Smooth muscle cell of the brain vasculature (primary cell): Measurements from ENCODE around the gene GPR132.
"Not testable (repeated sequence)": the region's sequence is repeated elsewhere in the genome, so short reads cannot be mapped to it uniquely, and the experiment has no call there.

Experiments used
- DNase-seq: peaks from one replicate; pipeline ENCODE4 v3.0.0-alpha.2; 2012; ENCODE audit warnings: low read depth, low spot score

The GPR132 gene

DNA sequence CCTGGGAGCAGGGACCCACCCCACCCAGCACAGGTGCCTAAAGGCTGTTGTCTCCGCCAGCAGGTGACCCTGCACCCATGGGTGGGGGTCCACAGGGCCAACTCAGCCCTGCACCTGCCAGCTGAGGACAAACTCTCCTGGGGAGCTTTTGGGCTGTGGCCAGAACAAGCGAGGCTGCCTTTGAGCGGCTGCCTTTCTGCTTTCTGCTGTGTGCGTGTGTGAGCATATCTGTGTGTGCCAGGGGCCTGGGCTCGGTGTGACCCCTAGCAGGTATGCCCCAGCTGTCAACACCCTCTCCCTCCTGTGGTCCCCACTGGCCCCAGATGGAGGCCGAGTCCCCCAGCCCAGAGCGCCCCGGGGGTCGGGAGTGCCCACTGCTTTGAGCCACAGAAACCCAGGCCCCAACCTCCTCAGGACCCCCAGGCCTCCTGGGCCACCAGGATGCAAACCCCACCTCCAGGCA lies 25.9 kb upstream of the GPR132 start:
- no peak for DNase-seq

- peak; percentile 43 for DNase-seq
Measured at GRCh38 chr14:105090493-105091053, 25.3 kb upstream of the GPR132 start.

DNA sequence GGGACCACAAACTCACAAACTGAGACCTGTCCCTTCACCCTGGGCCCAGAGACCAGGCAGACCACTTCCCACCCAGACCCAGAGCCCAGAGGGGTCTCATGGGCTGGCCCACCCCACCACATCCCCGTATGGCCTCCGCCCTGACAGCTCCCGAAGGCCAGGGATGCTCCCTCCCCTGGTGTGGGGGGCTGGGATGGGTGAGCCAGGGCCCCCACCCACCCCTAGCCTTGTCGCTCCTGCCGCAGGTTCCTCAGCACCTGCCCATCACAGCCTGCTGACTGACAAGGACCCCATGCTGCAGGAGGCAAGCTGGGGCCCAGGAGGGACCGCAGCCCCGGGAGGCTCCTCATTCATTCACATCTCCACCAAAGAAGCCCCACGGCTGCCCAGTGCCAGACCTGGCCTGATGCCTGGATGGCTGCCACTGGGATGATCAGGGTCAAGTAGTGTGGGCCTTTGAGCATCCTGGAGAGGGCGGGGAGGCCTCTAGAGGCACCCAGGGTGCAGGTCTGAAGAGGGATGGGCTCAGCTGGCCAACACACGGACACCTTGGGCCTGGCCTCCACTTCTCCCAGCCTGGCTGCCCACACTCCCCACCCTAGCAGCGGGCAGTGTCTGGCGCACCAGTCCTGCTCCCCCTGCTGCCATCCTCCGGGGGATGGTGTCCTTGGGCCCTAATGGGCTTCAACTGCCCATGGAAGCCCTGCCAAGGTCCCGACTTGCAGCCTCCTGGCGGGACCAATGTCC lies 24.7 kb upstream of the GPR132 start:
- no peak for DNase-seq

DNA sequence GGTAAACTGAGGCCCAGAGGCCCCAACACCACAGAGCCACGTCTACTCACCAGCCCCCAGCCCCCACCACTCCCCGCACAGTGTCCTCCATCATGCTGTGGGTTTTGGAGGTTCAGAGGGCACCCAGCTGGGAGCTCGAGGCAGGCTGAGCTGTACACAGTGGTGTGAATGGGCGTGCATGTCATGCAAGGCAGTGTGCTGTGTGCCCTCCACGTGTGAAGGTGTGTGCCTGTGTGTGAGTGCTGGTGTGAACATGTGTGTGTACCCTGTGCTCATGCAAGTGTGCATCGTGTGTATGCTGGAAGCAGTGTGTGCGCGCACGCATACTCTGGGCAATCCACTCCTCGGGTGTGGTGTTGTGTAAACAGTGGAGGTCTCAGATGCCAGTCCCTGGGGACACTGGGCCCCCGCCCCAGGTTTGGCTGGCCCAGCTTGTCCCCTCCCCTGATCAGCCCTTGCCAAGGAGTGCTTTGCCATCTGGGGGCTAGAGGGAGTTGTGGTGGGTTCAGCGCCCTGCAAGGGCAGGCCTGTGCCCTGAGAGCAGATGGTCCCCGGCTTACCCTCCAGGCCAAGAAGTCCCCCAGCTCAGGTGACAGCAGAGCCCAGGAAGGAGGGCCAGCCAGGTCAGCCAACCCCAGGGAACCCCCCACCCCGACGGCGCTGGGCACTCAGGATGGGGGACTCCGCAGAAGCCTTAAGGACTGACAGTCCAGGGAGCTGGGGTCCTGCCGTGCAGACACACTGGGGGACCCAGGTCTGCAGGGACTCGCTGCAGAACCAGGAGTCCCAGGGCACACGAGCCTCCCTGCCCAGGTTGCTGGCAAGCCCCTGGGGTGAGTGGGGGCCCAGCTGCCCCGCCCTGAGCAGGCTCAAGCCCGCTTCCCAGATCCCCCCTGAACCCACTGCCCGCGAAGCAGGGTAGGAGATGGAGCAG lies 23.8 kb upstream of the GPR132 start:
- no peak for DNase-seq

DNA sequence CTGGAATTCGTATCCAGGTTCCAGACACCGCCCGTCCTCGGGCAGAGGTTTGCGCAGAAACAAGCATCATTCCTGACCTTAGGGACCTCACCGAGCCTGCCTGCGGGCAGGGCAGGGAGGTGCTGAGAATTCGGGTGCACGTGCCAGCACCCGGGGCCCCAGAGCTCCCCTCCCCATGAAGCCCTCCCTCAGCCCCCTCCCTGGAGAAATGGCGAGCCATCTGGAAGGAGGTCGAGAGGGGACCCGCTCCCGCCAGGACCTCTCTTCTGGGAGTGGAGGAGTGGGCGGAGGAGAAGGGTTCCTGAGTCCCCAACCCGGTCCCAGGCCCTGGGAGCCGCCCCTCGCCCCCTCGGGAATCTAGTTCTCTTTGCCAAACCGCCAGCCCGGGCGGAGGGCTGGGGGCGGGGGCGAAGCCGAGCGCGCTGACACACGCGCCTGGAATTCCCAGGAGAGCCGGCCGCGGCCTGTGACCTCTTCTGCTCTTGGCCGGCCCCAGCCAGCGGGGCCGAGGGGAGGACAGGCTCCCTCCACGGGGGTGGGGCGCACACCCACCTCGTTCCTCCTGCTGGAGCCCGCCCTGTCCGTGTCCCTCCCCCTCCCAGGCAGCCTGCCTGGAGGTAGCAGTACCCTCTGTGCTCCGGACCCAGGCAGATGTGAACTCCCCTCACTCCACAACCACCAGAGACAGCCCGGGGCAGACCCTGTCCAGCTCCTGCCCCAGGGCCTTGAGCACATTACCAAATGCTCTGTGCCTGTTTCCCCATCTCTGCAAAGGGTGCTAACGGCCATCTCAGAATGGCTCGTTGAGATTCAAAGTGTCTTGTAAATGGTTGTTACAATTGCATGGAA lies 23.0 kb upstream of the GPR132 start:
- no peak for DNase-seq

- no peak for DNase-seq
Measured at GRCh38 chr14:105087308-105087962, 22.2 kb upstream of the GPR132 start.

DNA sequence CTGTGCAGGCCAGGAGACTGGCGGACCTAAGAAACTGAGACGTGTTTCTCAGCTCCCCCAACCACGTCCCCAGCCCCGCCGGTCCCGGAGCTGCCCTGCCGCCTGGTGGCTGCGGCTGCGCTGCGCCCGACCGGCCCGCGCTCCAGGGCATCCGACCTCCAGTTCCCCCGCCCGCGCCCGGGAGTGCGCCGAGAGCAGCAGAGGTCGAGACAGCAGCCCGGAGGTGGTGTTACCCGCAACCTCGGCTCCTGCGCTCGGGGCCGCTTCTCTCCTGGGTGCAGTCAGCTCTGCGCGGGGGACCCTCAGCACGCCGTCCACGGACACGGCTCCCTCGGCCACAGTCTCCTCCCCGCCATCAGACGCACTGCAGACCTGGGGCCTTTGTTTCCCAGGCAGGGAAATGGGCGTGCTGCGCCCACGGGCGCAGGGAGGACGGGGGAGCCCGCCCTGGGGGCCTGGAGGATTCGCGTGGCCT lies 21.6 kb upstream of the GPR132 start:
- DNase-seq: no peak

GRCh38 chr14:105085766-105086165 lies 20.5 kb upstream of the GPR132 start:
- DNase-seq: no peak

DNA sequence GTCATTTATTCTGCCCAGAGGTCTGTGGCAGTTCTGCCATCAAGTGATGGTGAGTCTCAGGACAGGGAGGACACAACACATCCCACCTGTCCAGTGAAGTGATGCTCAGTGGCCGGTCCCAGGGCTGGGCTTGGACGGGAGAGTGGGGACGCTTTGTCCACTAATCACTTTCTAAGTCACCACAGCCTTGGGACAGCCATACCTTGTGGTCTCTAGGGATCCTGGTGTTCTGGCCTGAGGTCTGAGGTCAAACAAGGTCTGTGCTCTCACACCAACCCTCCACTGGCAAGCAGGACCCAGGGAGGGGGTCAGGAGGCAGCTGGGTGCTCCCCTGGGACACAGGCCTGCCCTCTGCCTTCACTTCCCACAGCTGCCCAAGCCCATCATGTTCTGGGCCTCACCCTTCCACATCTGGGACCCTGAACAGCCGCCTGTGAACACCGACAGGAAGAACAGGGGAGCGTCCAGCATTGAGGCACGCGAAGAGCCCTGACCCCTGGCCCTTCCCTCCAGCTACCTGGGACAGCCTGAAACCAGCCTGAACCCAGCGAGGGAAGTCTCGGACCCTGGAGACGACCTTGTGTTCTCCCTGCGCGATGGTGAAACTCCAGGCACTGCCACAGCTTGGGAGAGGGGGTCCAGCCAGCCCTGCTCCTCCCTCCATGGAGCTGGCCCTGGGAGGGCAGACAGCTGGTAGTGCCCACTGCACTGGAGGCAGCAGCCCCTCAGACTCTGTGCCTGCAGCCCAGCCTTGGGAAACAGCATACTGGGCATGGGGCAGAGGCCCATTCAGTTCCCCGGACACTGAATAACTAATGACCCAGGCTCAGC lies 19.7 kb upstream of the GPR132 start:
- DNase-seq: no peak

DNA sequence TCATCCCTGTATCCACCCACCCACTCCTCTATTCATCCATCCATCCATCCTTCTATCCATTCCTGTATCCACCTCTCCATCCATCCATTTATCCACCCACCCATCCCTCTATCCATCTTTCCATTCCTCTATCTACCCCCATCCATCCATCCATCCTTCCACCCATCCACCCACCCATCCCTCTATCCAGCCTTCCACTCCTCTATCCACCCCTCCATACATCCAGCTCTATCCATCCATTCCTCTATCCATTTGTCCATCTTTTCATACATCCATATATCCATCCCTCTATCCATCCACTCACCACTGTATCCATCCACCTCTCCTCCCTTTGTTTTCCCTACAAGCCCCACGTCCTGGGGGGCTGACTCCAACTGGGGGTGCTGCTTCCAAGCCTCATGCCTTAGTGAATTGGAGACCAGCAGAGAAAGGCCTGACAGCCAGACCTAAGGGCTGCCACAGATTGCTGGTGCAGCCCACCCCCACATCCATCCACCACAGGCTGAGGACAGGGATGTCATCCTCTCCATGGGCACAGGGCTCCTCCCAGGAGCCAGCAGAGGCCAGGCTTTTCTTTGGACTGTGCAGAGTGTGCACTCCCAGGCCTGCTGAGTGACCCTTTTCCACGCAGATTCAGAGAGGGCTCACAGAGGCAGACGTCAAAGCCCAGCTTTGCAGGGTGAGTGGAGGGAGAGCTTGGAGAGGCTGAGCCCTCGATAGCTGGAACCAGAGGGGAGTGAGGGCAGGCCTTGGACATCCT lies 18.9 kb upstream of the GPR132 start:
- DNase-seq: no peak

DNA sequence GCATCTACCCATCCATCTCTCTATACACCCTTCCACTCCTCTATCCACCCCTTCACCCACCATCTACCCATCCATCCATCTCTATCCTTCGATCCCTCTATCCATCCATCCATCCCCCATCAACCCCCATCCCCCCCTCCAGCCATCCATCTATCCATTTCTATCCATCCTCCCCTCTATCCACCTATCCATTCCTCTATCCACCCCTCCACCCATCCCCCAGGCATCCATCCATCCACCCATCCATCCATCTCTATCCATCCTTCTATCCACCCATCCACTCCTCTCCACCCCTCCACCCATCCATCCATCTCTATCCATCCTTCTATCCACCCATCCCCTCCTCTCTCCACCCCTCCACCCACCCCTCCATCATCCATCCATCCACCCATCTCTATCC lies 17.5 kb upstream of the GPR132 start:
- DNase-seq: no peak

DNA sequence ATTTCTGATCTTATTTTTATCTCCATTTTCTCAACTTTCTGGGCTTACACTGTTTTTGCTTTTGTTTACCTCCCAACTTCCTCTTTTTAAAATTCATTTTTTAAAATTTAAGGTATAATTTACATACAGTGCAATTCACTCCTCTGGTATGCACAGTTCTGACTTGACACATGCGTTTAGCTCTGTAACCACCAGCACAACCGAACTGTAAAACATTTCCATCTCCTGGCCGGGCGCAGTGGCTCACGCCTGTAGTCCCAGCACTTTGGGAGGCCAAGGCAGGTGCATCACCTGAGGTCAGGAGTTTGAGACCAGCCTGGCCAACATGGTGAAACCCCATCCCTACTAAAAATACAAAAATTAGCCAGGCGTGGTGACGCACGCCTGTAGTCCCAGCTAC lies 16.2 kb upstream of the GPR132 start:
- DNase-seq: not testable (repeated sequence)

- no peak for DNase-seq
Measured at GRCh38 chr14:105080161-105080560, 14.9 kb upstream of the GPR132 start.

DNA sequence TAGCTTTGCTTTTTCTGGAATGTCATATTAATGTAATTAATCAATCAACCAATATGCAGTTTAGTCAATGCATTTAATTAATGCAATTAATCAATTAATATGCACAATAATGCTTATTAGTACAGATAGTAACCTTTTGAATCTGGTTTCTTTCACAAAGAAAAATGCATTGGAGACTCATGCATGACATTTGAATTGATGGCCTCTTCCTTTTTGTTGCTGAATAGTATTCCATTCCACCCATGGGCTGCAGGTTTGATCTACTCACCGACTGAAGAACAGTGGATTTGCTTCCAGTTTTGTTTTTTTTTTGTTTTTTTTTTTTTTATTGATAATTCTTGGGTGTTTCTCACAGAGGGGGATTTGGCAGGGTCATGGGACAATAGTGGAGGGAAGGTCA lies 13.1 kb upstream of the GPR132 start:
- no peak for DNase-seq

DNA sequence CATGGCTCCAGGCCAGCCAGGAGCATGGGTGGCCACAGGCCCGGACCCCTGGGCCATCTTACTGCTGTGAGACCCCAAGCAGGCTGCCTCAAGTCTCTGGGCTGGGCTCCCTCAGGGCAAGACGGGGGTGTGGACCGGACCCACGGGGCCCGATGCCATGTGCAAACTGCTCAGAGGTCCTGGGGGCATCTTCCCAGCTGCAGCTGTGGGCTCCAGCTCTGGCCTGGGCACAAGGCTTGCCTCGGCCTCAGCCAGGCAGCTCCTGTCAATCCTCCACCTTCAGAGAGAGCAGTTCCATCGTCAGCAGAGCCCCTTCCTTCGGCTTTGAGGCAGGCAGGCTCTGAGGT lies 12.4 kb upstream of the GPR132 start:
- DNase-seq: no peak

- DNase-seq: no peak
Measured at GRCh38 chr14:105076805-105077648, 11.8 kb upstream of the GPR132 start.

DNA sequence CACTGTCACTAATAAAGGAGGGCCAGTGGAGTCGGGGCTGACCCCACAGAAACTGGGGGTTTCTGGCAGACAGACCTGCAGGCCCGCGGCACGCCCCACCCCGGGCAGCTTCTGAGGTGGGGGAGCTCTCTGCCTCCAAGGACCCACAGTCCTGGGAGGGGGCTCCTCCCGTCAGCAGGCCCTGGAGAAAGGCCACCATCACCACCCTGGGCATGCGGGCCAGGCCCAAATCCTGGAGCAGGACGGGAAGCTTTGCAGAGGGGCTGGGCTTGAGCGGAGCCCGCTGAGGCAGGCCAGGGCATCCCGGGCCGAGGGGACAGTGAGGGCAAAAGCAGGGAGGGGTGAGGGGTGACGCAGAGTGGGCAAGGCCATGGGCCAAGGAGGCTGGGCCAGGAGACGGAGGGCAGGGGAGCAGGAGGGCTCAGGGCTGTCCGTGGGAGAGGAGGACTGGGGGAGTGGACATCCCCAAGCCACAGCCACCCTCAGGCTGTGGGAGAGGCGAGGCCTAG lies 11.1 kb upstream of the GPR132 start:
- no peak for DNase-seq
